Activated CD8-positive, alpha-beta T cell treated with anti-CD3 and anti-CD28 coated beads, Interleukin-2, amount 10 ng/mL, durations not matched to agents 7 days and 5 days (primary cell): ENCODE measurements around the gene SH3GLB1. TPM values are rescaled to one million over a fixed set of nuclear protein-coding genes. Genes with fewer than 3 reads are reported as not detected.
A peak's percentile ranks its signal among the peaks of the same experiment; 100 is the strongest.

Experiments used
- ATAC-seq: fragments of 150-1000 bp; cut with Tn5 transposase; one replicate; pipeline ENCODE4 v1.10.0; 2021; ENCODE audit warnings: moderate library complexity
- CTCF ChIA-PET: fragments of 350-600 bp; sonication (Branson Sonifier 250); formaldehyde crosslinking; loops from one replicate; lab custom pipeline; 2021; ENCODE audit warnings: antibody characterized with exemption; lab: Charles Lee
- POLR2A ChIA-PET: fragments of 350-600 bp; sonication (Branson Sonifier 250); formaldehyde crosslinking; loops from one replicate; lab custom pipeline; 2021; ENCODE audit warnings: antibody characterized with exemption; lab: Charles Lee
- DNase-seq: peaks from one replicate; pipeline ENCODE4 v3.0.0-alpha.2; 2020
- H3K27ac Mint-ChIP-seq: one replicate; pipeline ENCODE4 v1.8.0; 2021; ENCODE audit warnings: mild to moderate bottlenecking, mixed read lengths
- H3K27me3 Mint-ChIP-seq: one replicate; pipeline ENCODE4 v1.8.0; 2021; ENCODE audit warnings: low read depth, mixed read lengths
- H3K36me3 Mint-ChIP-seq: one replicate; pipeline ENCODE4 v1.8.0; 2021; ENCODE audit warnings: low read depth, mixed read lengths
- H3K4me1 Mint-ChIP-seq: one replicate; pipeline ENCODE4 v1.8.0; 2021; ENCODE audit warnings: low read depth, mixed read lengths
- H3K4me3 Mint-ChIP-seq: one replicate; pipeline ENCODE4 v1.8.0; 2021; ENCODE audit warnings: mild to moderate bottlenecking, mixed read lengths
- H3K9me3 Mint-ChIP-seq: one replicate; pipeline ENCODE4 v1.8.0; 2022; ENCODE audit warnings: mixed read lengths; ENCODE audit not compliant: insufficient read depth
- total RNA-seq, 2 experiments: library from RNA; stranded (reverse); gene quantifications; one replicate each; pipeline ENCODE4 v1.2.3, GENCODE V29; 2021

The SH3GLB1 gene
- total RNA-seq, 2 experiments from 2014 or later, result 66.9 to 69.2 TPM

DNA sequence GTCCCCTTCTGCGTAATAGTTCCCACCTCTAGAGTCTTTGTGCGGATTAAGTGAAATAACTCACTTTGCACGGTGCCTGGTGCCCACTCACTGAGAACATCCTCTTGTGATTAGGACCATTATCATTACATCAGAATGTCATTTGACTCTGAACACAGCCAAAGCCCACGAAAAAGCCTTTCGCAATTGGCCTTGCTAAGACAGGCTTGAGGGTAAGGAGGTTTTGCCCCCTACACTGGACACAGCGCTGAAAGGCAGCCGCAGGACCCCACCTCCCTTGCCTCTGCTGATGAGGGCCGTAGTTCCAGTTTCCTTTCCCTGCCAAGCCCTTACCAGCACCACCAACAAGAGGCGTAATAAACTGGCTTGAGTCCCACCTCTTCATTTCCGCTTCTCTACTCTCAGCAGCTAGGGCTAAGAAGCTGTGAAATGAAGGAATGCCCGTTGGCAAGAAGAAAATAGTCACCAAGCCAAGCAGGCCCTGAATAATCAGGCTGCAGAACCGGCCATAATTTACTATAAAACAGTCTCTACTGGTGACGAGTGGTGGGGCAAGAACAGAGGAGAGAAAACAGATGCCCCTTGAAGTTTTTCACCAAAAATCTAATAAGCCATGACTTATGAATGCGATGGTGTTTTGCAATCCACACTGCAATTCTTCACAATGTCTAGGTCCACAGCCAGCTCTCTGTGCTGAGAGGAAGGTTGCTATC is 53.1 kb downstream of the SH3GLB1 start:
- no peak overlapping the region for H3K27ac Mint-ChIP-seq
- H3K4me1 Mint-ChIP-seq, result no peaks in the 10 kb centered on the region
- ChIA-PET CTCF (interaction anchor here (1.2 to 1.7 kb wide), 2 partner anchors 13 to 15 kb away, joined by 3 to 5 read pairs; no protein-coding TSS in a partner anchor), POLR2A (no interaction called here)
- DNase-seq (no peak), ATAC-seq (no peak)
- peaks cover 8% of the 10 kb centered on the region for H3K27me3 Mint-ChIP-seq
- H3K36me3 Mint-ChIP-seq, result no peaks in the 10 kb centered on the region
- no peaks in the 10 kb centered on the region for H3K9me3 Mint-ChIP-seq
- H3K4me3 Mint-ChIP-seq, result no peak overlapping the region

DNA sequence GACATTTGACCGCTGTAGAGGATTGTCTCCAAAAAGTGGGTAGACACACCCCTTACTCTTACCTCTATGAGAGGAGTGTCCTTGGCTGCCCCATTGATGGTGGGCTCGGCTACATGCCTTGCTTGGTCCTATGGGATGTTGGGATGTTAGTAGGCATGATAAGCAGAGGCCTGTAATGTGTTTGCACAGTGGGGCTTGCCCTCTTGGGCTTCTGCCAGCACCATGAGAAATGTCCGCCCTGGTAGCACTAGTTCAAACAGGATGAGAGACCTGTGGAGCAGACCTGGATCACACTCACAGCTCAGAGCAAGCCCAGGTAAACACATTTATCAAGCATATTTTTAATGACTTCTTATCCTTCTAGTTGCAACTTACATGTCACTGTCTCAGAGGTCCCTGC is 54.2 kb downstream of the SH3GLB1 start:
- ATAC-seq, result no peak
- H3K4me1 Mint-ChIP-seq, result no peaks in the 10 kb centered on the region
- ChIA-PET POLR2A (no interaction called here), CTCF (interaction anchor here (1.2 to 1.7 kb wide), 3 partner anchors 12 to 17 kb away, joined by 3 to 5 read pairs (median 3); no protein-coding TSS in a partner anchor)
- no peaks in the 10 kb centered on the region for H3K9me3 Mint-ChIP-seq
- no peak overlapping the region for H3K27ac Mint-ChIP-seq
- DNase-seq, result no peak
- peaks cover 6% of the 10 kb centered on the region for H3K27me3 Mint-ChIP-seq
- no peak overlapping the region for H3K4me3 Mint-ChIP-seq
- no peaks in the 10 kb centered on the region for H3K36me3 Mint-ChIP-seq

DNA sequence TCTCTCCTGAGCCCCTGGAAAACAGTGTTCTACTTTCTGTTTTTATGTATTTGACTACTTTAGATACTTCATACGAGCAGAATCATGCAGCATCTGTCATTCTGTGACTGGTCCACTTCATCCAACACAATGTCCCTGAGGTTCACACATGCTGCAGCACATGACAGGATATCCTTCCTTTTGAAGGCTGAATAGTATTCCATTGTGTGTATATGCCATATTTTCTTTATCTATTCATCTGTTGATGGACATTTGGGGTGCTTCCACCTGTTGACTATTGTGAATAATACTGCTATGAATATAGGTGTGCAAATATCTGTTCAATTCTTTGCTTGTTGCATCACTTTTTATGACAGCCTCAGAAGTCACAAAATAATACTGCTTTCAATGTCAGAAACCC is 55.8 kb downstream of the SH3GLB1 start:
- CTCF ChIA-PET, result no interaction called here
- no peak overlapping the region for H3K4me3 Mint-ChIP-seq
- DNase-seq (no peak), ATAC-seq (no peak)
- no peak overlapping the region for H3K27ac Mint-ChIP-seq
- H3K36me3 Mint-ChIP-seq, result no peaks in the 10 kb centered on the region
- no peaks in the 10 kb centered on the region for H3K9me3 Mint-ChIP-seq
- peaks cover 6% of the 10 kb centered on the region for H3K27me3 Mint-ChIP-seq
- H3K4me1 Mint-ChIP-seq, result no peaks in the 10 kb centered on the region
- POLR2A ChIA-PET, result no interaction called here

DNA sequence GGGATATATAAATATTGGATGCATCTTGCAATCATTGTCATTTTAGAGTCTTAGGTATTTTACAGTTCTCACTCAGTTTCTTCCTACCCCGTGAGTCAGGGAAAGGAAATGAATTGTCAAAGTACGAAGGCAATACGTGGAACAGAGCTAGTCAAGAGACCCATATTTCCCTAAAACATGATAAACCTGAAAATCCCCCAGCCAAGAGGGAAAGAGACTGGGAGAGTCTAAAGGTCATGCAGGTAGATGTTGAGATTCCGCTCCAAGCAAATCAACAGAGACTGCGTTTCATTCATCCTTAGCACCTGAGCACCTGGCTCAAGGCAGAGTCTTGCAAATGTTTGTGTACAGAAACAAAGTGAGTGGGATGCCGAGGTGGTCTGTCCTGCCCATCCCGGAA is 58.0 kb downstream of the SH3GLB1 start:
- Mint-ChIP-seq H3K4me3 (no peak overlapping the region), H3K27ac (no peak overlapping the region), H3K27me3 (peaks cover 7% of the 10 kb centered on the region), H3K36me3 (no peaks in the 10 kb centered on the region), H3K4me1 (no peaks in the 10 kb centered on the region), H3K9me3 (no peaks in the 10 kb centered on the region)
- no peak for ATAC-seq
- CTCF ChIA-PET, result interaction anchor here (1.0 kb wide), 1 partner anchor 9 kb away, joined by 3 read pairs; no protein-coding TSS in a partner anchor
- POLR2A ChIA-PET, result no interaction called here
- no peak for DNase-seq

DNA sequence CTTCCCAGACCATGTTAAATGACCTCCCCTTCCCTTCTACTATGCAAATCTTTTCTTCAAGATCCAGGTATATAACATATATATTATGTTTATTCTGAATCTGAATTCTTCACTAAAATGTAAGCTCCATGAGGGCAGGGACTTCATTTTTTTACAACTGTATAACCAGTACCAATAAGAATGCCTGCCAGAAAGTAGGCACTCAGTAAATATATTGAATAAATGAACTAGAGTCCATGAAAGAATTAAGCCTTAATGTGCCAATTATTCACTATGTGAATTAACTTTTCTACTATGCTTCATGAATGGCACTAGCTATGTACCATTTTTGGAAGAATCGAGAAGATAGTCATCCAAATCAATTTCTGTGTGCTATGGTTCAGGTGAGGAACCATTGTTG is 60.1 kb downstream of the SH3GLB1 start:
- Mint-ChIP-seq H3K27ac (no peak overlapping the region), H3K9me3 (no peaks in the 10 kb centered on the region), H3K4me3 (no peak overlapping the region), H3K27me3 (peaks cover 8% of the 10 kb centered on the region), H3K4me1 (no peaks in the 10 kb centered on the region), H3K36me3 (no peaks in the 10 kb centered on the region)
- ATAC-seq (no peak), DNase-seq (no peak)
- POLR2A ChIA-PET, result no interaction called here
- CTCF ChIA-PET, result no interaction called here

DNA sequence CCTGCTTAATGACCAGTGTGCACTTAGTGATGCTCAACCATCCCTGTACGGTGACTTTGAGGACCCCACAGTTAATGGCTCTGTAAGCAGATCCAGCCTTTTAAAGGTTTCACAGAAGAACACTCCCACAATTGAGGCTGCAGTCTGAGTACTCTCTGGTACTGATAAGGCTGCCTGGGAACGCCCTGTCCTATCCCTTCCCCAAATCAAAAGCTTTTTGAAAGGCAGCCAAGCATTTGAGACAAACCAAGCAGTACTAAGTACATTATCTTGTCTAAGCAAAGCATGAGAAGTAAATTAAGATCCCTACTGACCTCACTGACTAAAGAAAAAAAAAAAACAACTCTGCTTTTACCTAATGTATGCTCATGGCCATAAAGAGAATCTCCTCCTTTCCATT is 60.7 kb downstream of the SH3GLB1 start:
- ChIA-PET POLR2A (no interaction called here), CTCF (no interaction called here)

DNA sequence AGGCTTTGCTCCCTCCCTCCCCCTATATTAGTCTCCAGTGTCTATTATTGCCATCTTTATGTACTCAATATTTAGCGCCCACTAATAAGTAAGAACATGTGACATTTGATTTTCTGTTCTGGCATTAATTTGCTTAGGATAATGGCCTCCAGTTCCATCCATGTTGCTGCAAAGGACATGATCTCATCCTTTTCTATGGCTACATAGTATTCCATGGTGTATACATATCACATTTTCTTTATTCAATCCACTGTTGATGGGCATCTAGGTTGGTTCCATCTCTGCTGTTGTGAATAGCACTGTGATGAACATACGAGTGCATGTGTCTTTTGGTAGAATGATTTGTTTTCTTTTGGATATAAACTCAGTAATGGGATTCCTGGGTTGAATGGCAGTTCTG is 61.3 kb downstream of the SH3GLB1 start:
- ATAC-seq (no peak), DNase-seq (no peak)
- peaks cover 8% of the 10 kb centered on the region for H3K27me3 Mint-ChIP-seq
- ChIA-PET POLR2A (no interaction called here), CTCF (no interaction called here)
- H3K36me3 Mint-ChIP-seq, result no peaks in the 10 kb centered on the region
- no peaks in the 10 kb centered on the region for H3K9me3 Mint-ChIP-seq
- H3K4me3 Mint-ChIP-seq, result no peak overlapping the region
- no peak overlapping the region for H3K27ac Mint-ChIP-seq
- no peaks in the 10 kb centered on the region for H3K4me1 Mint-ChIP-seq

More for the DNA sequence above, 60.7 kb downstream of the SH3GLB1 start:
- ATAC-seq (no peak), DNase-seq (no peak)
- Mint-ChIP-seq H3K4me1 (no peaks in the 10 kb centered on the region), H3K27me3 (peaks cover 8% of the 10 kb centered on the region), H3K27ac (no peak overlapping the region), H3K9me3 (no peaks in the 10 kb centered on the region), H3K36me3 (no peaks in the 10 kb centered on the region), H3K4me3 (no peak overlapping the region)

DNA sequence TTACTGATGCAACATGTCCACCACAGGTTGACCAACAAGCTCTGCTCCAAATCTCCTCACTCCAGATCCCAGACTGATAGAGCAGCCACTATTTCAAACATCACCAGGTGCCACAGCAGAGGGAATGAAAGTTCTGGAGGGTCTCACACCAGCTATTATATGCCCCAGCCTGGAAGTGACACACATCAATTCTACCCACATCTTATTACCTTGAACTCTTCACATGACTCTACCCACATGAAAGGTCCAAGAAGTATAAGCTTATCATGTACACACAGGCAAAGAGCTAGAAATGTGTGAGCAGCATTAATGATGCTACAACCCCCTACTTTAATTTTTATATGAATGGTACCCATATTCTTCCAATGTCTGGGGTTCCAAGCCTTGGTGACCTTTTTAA is 64.2 kb downstream of the SH3GLB1 start:
- no peak overlapping the region for H3K4me3 Mint-ChIP-seq
- peaks cover 6% of the 10 kb centered on the region for H3K27me3 Mint-ChIP-seq
- DNase-seq (no peak), ATAC-seq (no peak)
- no peaks in the 10 kb centered on the region for H3K9me3 Mint-ChIP-seq
- ChIA-PET POLR2A (no interaction called here), CTCF (no interaction called here)
- H3K36me3 Mint-ChIP-seq, result no peaks in the 10 kb centered on the region
- no peak overlapping the region for H3K27ac Mint-ChIP-seq
- H3K4me1 Mint-ChIP-seq, result peaks cover under 1% of the 10 kb centered on the region

DNA sequence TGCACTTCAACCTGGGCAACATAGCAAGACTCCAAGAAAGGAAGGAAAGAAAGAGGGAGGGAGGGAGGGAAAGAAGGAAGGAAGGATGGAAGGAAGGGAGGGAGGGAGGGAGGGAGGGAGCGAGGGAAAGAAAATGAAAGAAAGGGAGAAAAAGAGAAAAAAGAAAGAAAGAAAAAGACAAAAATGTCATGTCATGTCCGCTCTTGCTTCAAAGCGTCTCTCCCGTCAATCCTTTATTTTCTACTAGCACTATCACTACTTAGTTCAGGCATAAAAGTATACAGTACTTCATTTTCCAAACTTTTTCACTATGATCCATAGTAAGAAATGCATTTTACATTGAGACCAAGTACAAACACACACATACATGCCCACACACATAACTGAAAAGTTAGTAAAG is 64.7 kb downstream of the SH3GLB1 start:
- no peaks in the 10 kb centered on the region for H3K36me3 Mint-ChIP-seq
- CTCF ChIA-PET, result no interaction called here
- ATAC-seq (no peak), DNase-seq (no peak)
- no peak overlapping the region for H3K27ac Mint-ChIP-seq
- peaks cover 6% of the 10 kb centered on the region for H3K27me3 Mint-ChIP-seq
- H3K4me1 Mint-ChIP-seq, result peaks cover 5% of the 10 kb centered on the region
- H3K9me3 Mint-ChIP-seq, result no peaks in the 10 kb centered on the region
- POLR2A ChIA-PET, result no interaction called here
- no peak overlapping the region for H3K4me3 Mint-ChIP-seq

DNA sequence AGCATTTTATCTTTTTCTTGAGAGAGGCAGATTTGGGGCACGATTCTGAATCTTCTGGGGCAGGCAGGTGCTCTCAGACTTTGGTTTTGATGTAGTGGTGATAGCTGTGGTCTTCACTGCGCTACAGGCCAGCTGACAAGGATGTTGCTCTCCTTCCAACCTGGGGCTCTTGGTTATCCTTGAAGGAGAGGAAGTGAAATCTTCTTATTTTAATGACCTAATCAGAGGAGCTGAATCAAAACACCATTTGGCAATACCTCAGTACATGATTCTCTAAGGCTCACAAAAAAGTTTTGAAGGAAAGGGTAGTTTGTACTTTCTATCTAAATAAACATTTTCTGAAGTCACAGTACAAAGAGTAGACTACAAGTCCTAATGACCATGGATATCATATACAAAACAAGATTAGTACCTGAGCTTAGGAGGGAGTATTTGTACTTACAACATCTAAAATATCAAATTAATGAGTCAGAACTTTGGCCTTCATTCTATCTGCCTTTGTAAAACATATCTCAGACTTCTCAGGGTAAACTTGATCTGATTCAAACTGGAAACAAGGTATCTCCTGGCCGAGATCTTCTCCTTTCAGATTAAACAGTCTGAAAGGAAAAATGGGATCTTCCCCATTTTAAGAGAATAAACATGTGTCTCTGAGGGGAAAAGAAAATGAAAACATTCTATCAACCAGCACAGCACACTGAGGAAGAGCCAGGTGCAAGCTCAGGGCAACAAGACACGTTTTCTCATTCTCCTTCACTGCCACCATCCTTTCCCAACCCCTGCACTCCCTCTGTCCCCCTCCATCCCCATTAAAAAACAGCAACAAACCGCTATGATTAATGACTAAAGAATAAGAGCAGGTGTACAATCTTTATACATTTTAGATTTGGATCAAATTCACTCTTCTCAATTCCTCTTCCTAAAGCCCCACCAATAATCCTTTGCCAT is 69.2 kb downstream of the SH3GLB1 start:
- CTCF ChIA-PET, result interaction anchor here (1.3 kb wide), 1 partner anchor 310 kb away, joined by 5 read pairs; no protein-coding TSS in a partner anchor
- Mint-ChIP-seq H3K27me3 (no peaks in the 10 kb centered on the region), H3K4me3 (no peak overlapping the region), H3K27ac (no peak overlapping the region), H3K36me3 (no peaks in the 10 kb centered on the region), H3K4me1 (peaks cover 8% of the 10 kb centered on the region), H3K9me3 (no peaks in the 10 kb centered on the region)
- POLR2A ChIA-PET, result no interaction called here
- DNase-seq, result no peak
- ATAC-seq, result no peak

DNA sequence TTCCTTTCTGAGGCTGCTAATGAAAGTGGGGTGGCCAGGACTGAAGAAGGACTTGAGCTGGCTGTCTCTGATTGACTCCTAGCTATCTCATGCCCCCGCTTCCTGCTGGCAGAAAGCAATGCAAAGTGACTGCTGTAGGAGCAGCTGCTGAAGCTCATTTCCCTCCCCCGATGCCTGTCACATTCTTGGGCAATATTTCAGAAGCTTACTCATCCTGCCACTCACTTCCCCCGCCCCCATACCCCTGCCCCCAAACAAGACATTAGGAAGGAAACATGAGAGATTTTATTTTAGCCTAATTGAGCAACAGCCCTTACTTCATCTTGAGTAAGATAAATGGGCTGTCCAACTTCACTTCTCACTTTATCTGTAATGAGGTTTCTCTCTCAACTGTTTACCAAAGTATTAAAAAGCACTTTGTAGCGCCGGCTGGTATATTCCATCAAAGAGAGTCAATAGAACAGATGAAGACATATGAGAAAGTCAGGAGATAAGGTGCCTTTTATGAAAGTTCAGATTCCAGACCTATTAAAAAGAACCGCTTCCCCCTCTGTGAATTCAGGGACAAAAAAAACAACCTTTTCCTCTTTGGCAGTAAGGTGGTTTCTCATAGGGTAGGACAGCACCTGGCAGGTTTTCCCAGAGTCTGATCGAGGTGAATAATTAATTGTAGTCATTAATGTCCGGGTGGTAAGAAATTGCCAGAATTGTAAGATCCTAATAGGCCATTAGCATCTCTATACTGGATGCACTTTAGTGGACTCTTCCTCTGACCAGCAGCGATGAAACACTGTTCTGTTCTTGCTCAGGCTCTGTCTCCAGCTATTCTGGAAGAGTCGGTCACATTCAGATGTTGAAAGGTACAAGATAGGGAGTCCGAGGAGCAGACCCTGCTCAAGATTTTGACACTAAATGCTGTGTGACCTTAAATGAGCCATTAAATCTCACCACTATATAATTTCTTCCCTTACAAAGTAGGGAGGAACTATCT is 70.2 kb downstream of the SH3GLB1 start:
- ATAC-seq (no peak), DNase-seq (peak; percentile 41)
- CTCF ChIA-PET, result interaction anchor here (1.3 kb wide), 1 partner anchor 309 kb away, joined by 5 read pairs; no protein-coding TSS in a partner anchor

More for the DNA sequence above, 70.2 kb downstream of the SH3GLB1 start:
- Mint-ChIP-seq H3K9me3 (no peaks in the 10 kb centered on the region), H3K27ac (no peak overlapping the region), H3K36me3 (no peaks in the 10 kb centered on the region), H3K4me3 (no peak overlapping the region), H3K27me3 (no peaks in the 10 kb centered on the region), H3K4me1 (peaks cover 8% of the 10 kb centered on the region)
- POLR2A ChIA-PET, result no interaction called here
